Inferior parietal cortex (tissue), 1 donor: ENCODE measurements around the gene SLC27A6.
"Not testable (repeated sequence)": the region's sequence is repeated elsewhere in the genome, so short reads cannot be mapped to it uniquely, and the experiment has no call there.

Experiments used
- DNase-seq: peaks from one replicate; pipeline ENCODE4 v3.0.0-alpha.2; 2016; ENCODE audit errors: extremely low spot score

SLC27A6 gene, protein sequence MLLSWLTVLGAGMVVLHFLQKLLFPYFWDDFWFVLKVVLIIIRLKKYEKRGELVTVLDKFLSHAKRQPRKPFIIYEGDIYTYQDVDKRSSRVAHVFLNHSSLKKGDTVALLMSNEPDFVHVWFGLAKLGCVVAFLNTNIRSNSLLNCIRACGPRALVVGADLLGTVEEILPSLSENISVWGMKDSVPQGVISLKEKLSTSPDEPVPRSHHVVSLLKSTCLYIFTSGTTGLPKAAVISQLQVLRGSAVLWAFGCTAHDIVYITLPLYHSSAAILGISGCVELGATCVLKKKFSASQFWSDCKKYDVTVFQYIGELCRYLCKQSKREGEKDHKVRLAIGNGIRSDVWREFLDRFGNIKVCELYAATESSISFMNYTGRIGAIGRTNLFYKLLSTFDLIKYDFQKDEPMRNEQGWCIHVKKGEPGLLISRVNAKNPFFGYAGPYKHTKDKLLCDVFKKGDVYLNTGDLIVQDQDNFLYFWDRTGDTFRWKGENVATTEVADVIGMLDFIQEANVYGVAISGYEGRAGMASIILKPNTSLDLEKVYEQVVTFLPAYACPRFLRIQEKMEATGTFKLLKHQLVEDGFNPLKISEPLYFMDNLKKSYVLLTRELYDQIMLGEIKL

GRCh38 chr5:128965011-128965637, at the start of gene SLC27A6:
Gene SLC27A6 (plus strand): TSS chr5:128965488. CDS start chr5:128966138, 650 bp downstream.
- no peak for DNase-seq

DNA sequence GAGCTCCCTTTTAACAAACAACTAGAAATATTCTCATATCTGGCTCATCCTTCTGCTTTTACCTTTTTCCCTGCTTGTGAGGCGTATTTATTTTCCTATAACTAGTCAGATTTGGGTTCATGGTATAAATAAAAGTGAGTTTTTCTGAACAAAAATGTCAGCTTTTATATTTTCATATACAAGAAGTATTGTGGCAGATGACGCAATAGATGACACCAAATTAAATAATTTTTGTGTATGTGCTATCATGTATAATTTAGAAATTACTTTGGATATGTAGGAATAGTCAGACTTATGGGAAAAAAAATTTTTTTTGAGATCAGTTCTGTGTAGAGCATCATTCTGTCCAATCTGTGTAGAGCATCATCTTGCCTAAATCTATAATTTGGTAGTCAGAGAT, 45.7 kb upstream of the SLC27A6 start:
- no peak for DNase-seq

- no peak for DNase-seq
Measured at GRCh38 chr5:128920345-128921215, 44.7 kb upstream of the SLC27A6 start.

GRCh38 chr5:128924299-128924698, 41.0 kb upstream of the SLC27A6 start:
- DNase-seq = no peak

DNA sequence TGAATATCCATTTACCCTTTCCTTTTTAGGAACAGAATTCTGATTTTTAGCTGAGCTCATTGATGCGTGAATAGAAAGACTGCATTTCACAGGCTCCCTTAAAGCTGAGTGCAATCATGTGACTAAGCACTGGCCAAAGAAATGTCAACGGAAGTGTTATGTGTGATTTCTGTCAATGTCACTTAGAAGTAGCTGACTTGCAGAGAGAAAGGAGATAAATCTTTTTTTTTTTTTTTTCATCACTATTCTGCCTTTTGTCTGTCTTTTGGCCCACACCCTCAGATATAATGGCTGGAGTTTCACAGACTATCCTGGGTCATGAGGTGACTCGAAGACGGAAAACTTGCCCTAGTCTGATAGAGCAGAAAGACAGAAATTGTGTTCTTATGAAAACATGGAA, 39.3 kb upstream of the SLC27A6 start:
- no peak for DNase-seq

GRCh38 chr5:128927644-128928043, 37.6 kb upstream of the SLC27A6 start:
- DNase-seq = no peak

DNA sequence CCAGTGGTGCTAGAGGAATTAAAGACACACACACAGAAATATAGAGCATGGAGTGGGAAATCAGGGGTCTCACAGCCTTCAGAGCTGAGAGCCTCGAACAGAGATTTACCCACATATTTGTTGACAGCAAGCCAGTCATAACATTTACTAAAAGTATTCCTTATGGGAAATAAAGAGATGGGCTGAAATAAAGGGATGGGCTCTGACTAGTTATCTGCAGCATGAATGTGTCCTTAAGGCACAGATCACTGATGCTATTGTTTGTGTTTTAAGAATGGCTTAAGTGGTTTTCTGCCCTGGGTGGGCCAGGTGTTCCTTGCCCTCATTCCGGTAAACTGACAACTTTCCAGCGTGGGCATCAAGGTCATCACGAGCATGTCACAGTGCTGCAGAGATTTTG, 33.1 kb upstream of the SLC27A6 start:
- not testable (repeated sequence) for DNase-seq

GRCh38 chr5:128943100-128943499, 22.2 kb upstream of the SLC27A6 start:
- DNase-seq = not testable (repeated sequence)

DNA sequence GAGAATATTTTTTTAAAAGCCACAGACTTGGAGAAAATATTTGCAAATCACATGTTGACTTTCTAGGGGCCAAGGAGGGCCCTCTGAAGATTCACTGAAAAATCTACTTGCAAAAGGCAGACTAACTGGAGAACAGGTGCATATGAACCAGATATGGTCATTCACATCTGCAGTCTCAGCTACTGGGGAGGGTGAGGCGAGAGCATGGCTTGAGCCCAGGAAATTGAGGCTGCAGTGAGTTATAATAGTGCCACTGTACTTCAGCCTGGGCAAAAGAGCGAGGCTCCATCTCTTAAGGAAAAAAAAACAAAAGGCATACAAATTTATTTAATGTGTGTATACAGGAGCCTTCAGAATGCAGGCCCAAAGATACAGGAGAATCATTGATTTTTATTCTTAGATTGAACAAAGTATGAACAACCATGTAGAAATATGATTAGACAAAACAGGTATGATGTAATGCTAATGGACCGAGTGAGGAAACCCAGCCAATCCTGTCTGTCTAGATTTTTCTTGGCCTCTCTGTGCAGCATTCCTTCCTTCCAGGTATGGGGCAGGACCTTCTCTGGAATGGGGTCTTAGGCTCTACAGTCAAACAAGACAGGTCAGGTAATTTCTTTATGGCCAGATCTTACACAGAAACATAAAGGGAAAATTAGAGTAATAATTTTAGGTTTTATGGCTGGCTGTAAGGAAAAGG, 15.3 kb upstream of the SLC27A6 start:
- DNase-seq = no peak

GRCh38 chr5:128951301-128951700, 14.0 kb upstream of the SLC27A6 start:
- not testable (repeated sequence) for DNase-seq

- no peak for DNase-seq
Measured at GRCh38 chr5:128956164-128956563, 9.1 kb upstream of the SLC27A6 start.

DNA sequence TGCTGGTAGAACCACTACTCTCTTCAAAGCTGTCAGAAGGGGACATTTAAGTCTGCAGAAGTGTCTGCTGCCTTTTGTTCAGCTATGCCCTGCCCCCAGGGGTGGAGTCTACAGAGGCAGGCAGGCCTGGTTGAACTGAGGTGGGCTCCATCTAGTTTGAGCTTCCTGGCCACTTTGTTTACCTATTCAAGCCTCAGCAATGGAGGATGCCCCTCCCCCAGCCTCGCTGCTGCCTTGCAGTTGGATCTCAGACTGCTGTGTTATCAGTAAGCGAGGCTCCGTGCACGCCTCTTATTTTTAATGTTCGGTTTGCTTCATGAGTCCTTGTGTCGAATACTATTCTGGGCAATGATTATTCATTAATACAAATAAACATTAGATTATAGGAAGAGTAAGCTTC, 3.1 kb upstream of the SLC27A6 start:
- no peak for DNase-seq

- no peak for DNase-seq
Measured at GRCh38 chr5:128965638-128966302, 482 bp downstream of the SLC27A6 start.

- no peak for DNase-seq
Measured at GRCh38 chr5:128966375-128966774, 1.1 kb downstream of the SLC27A6 start.

DNA sequence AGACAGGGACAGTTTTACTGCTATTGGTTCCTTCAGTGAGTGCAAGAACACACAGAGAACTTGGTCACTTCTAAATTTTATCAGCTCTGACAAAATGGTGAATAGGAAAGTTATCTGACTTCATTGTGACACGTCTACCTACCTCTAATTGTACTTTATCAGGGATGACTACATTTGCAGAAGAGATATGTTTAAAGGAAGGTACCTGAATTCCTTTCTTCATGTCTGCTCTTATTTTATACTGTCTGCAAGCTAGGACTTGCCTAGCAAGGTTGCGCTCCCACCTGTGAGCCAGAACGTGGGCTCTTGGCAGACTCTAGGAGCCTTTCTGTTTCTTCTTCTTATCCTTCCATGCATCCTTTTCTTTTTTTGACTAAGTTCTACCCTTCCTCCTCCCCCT, 1.6 kb downstream of the SLC27A6 start:
- no peak for DNase-seq

DNA sequence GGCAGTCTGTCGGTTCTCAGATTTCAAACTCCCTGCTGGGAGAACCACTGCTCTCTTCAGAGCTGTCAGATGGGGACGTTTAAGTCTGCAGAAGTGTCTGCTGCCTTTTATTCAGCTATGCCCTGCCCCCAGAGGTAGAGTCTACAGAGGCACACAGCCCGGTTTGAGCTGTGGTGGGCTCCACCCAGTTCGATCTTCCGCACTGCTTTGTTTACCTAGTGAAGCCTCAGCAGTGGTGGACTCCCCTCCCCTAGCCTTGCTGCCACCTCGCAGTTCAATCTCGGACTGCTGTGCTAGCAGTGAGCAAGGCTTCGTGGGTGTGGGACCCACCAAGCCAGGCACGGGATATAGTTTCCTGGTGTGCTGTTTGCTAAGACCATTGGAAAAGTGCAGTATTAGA, 8.0 kb downstream of the SLC27A6 start:
- no peak for DNase-seq

- no peak for DNase-seq
Measured at GRCh38 chr5:128974567-128974966, 9.3 kb downstream of the SLC27A6 start.

GRCh38 chr5:128979761-128980160, 14.5 kb downstream of the SLC27A6 start:
- no peak for DNase-seq

GRCh38 chr5:128980917-128981316, 15.6 kb downstream of the SLC27A6 start:
- DNase-seq = no peak

DNA sequence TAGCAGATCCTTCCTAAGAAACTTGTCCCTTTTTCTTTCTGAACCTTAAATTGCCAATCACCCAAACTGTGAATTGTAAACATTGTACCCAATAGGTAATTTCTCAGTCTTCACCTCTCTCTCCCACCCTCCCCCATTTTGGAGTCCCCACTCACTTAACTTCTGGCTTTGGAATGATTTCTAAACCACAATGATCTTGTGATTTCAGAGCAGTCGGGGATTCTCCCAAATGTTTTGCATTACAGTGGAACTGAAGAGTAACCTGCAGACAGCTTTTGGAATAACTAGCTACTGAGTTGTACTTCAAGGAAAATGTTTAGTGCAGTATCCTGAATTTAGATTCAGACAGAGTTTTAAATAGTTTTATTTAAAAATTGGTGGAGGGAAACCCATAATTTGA, 19.2 kb downstream of the SLC27A6 start:
- no peak for DNase-seq

DNA sequence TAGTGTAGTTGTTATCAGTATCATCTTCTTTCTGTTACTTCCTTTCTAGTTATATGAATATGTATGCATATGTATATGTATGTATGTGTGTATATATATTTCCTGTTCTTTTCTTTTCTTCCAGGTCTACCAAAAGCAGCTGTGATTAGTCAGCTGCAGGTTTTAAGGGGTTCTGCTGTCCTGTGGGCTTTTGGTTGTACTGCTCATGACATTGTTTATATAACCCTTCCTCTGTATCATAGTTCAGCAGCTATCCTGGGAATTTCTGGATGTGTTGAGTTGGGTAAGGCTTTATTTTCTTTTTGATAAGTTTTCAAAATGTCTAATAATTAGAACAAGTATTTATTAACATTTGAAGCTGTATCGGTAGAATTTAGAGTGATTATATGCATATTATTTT, 23.2 kb downstream of the SLC27A6 start:
- DNase-seq = no peak
